HCT116 (cell line): Measurements from ENCODE around the gene CAND2. TPM values are rescaled to one million over a fixed set of nuclear protein-coding genes. Genes with fewer than 3 reads are reported as not detected.

ENCODE experiments used
- ATAC-seq: fragments of 200-7000 bp; cut with Tn5 transposase; 2 replicates; pipeline ENCODE4 v1.9.1; 2020; ENCODE audit warnings: mild to moderate bottlenecking, moderate library complexity
- BruUV-seq: library from RNA; stranded (reverse); fragments of 400-500 nt; replicated peaks from 2 replicates; lab custom pipeline; 2021; lab: Mats Ljungman, UMichigan
- CTCF ChIA-PET: fragments of 300-600 bp; sonication (Branson Sonifier 250); formaldehyde crosslinking; loops from one replicate; lab custom pipeline; 2021; ENCODE audit warnings: antibody characterized with exemption; lab: Charles Lee
- POLR2A ChIA-PET: fragments of 300-600, 350-600 bp; sonication (Branson Sonifier 250); formaldehyde crosslinking; loops from one replicate; lab custom pipeline; 2021; ENCODE audit warnings: antibody characterized with exemption; lab: Charles Lee
- RAD21 ChIA-PET, 2 experiments: fragments of 300-600 bp; sonication (Branson Sonifier 250); formaldehyde crosslinking; loops; one replicate each; lab custom pipeline; 2023; ENCODE audit warnings: low total read pairs in 2 of 2; ENCODE audit not compliant: uncharacterized antibody in 2 of 2, unreplicated experiment in 2 of 2, low non-redundant PET in 1 of 2; lab: Charles Lee
- DNase-seq: peaks from one replicate; pipeline ENCODE4 v3.0.0-alpha.2; 2010; ENCODE audit warnings: low read depth, low spot score
- H2AFZ ChIP-seq: fragments of 200-600 bp; shearing (Covaris generic), sonication (generic); 2 replicates; pipeline ENCODE4 v1.6.1; 2017; ENCODE audit warnings: low read depth, mixed run types, mixed read lengths, antibody characterized with exemption, low read length; ENCODE audit not compliant: poor library complexity, severe bottlenecking
- H3K27ac ChIP-seq: 2 replicates; pipeline ENCODE4 v1.5.1; 2012; ENCODE audit warnings: low read depth, low read length
- H3K27me3 ChIP-seq: fragments of 200-600 bp; sonication (generic); 2 replicates; pipeline ENCODE4 v1.6.1; 2016; ENCODE audit warnings: mixed run types, low read length, mixed read lengths; ENCODE audit not compliant: insufficient read depth
- H3K36me3 ChIP-seq, 2 experiments: fragments of 200-500 bp in 1 of 2; fragments of 200-600 bp in 1 of 2; sonication (Bioruptor generic) in 1 of 2; sonication (generic) in 1 of 2; 2 replicates each; pipeline versions ENCODE4 v1.5.1 to v1.6.1; 2014 to 2016; ENCODE audit warnings: low read length in 2 of 2, inconsistent platforms in 1 of 2, mixed read lengths in 1 of 2, mixed run types in 1 of 2; ENCODE audit not compliant: insufficient read depth in 2 of 2, control insufficient read depth in 1 of 2
- H3K4me1 ChIP-seq, 2 experiments: fragments of 200-600 bp in 1 of 2; sonication (generic) in 1 of 2; 2 replicates each; pipeline versions ENCODE4 v1.5.1 to v1.6.1; 2012 to 2017; ENCODE audit warnings: low read length in 2 of 2, inconsistent platforms in 1 of 2, mild to moderate bottlenecking in 1 of 2, mixed read lengths in 1 of 2, mixed run types in 1 of 2, moderate library complexity in 1 of 2; ENCODE audit not compliant: insufficient read depth in 2 of 2, control insufficient read depth in 1 of 2
- H3K4me2 ChIP-seq: fragments of 200-600 bp; sonication (generic); 2 replicates; pipeline ENCODE4 v1.6.1; 2017; ENCODE audit warnings: mixed run types, low read length, mixed read lengths
- H3K4me3 ChIP-seq, 2 experiments: fragments of 200-600 bp in 1 of 2; sonication (generic) in 1 of 2; replicated peaks in 1 of 2; 2 replicates each; pipeline ENCODE4 v1.5.1; 2011 to 2016; ENCODE audit warnings: low read length in 2 of 2, control low read depth in 1 of 2, low read depth in 1 of 2, mild to moderate bottlenecking in 1 of 2, mixed read lengths in 1 of 2, mixed run types in 1 of 2
- H3K79me2 ChIP-seq: fragments of 200-600 bp; sonication (generic); 2 replicates; pipeline ENCODE4 v1.6.1; 2017; ENCODE audit warnings: mild to moderate bottlenecking, mixed run types, low read length, moderate library complexity, mixed read lengths; ENCODE audit not compliant: insufficient read depth
- H3K9ac ChIP-seq: fragments of 200-600 bp; sonication (generic); 2 replicates; pipeline ENCODE4 v1.6.1; 2016; ENCODE audit warnings: low read length, mixed read lengths
- H3K9me2 ChIP-seq: fragments of 200-600 bp; sonication (generic), shearing (Covaris generic); 2 replicates; pipeline ENCODE4 v1.6.1; 2017; ENCODE audit warnings: mixed run types, mild to moderate bottlenecking, moderate library complexity; ENCODE audit not compliant: insufficient read depth
- H3K9me3 ChIP-seq, 2 experiments: fragments of 200-500 bp in 1 of 2; fragments of 200-600 bp in 1 of 2; sonication (Bioruptor generic) in 1 of 2; sonication (generic) in 1 of 2; 2 replicates each; pipeline ENCODE4 v1.6.1; 2014 to 2017; ENCODE audit warnings: low read length in 2 of 2, mixed read lengths in 2 of 2, inconsistent platforms in 1 of 2, low read depth in 1 of 2, mild to moderate bottlenecking in 1 of 2, mixed run types in 1 of 2, moderate library complexity in 1 of 2; ENCODE audit not compliant: control insufficient read depth in 1 of 2, insufficient read depth in 1 of 2
- H4K20me1 ChIP-seq: fragments of 200-600 bp; sonication (generic), shearing (Covaris generic); 2 replicates; pipeline ENCODE4 v1.6.1; 2017; ENCODE audit warnings: mixed run types, mild to moderate bottlenecking, moderate library complexity; ENCODE audit not compliant: insufficient read depth
- CEBPB ChIP-seq: IDR thresholded peaks from 2 replicates; pipeline ENCODE4 v1.6.1; 2012; ENCODE audit warnings: low read depth
- EGR1 ChIP-seq: IDR thresholded peaks from 2 replicates; pipeline ENCODE4 v1.6.1; 2012; ENCODE audit warnings: low read depth
- FOSL1 ChIP-seq: IDR thresholded peaks from 2 replicates; pipeline ENCODE4 v1.6.1; 2012; ENCODE audit warnings: low read depth
- JUND ChIP-seq: IDR thresholded peaks from 2 replicates; pipeline ENCODE4 v1.6.1; 2012
- MAX ChIP-seq: IDR thresholded peaks from 2 replicates; pipeline ENCODE4 v1.6.1; 2012
- POLR2A ChIP-seq: IDR thresholded peaks from 2 replicates; pipeline ENCODE4 v1.7.0; 2011; ENCODE audit warnings: borderline replicate concordance; ENCODE audit not compliant: insufficient read depth, insufficient read length; ENCODE audit errors: extremely low read depth
- POLR2AphosphoS5 ChIP-seq: IDR thresholded peaks from 2 replicates; pipeline ENCODE4 v1.6.1; 2011; ENCODE audit warnings: mild to moderate bottlenecking, low read depth, low read length, moderate library complexity
- SIN3A ChIP-seq: IDR thresholded peaks from 2 replicates; pipeline ENCODE4 v1.6.1; 2012; ENCODE audit warnings: low read depth
- SP1 ChIP-seq: IDR thresholded peaks from 2 replicates; pipeline ENCODE4 v1.6.1; 2012; ENCODE audit warnings: low read depth
- TCF7L2 ChIP-seq: IDR thresholded peaks from 2 replicates; pipeline ENCODE4 v1.7.0; 2011; ENCODE audit warnings: borderline replicate concordance, inconsistent platforms; ENCODE audit not compliant: insufficient read depth, insufficient read length; ENCODE audit errors: extremely low read depth
- ZNF274 ChIP-seq: fragments of 200-500 bp; sonication (Bioruptor generic); IDR thresholded peaks from 2 replicates; pipeline ENCODE4 v1.6.1; 2014; ENCODE audit warnings: mild to moderate bottlenecking, low read depth, low read length, inconsistent platforms
- intact Hi-C: fragments of 100-400 bp; cut with micrococcal nuclease; formaldehyde crosslinking; loops from 2 replicates; pipeline ENCODE4 v1.10.0; 2022
- total RNA-seq: library from RNA; stranded (reverse); gene quantifications from one replicate; pipeline ENCODE4 v1.2.1, GENCODE V29; 2021; ENCODE audit not compliant: unreplicated experiment
- TF ChIP-seq, protein P1 (sequence below), 3 experiments: fragments of 200-600 bp in 1 of 3; sonication (generic) in 1 of 3; IDR thresholded peaks in 2 of 3; conservative IDR thresholded peaks in 1 of 3; 2 replicates each; pipeline ENCODE4 v1.5.1; 2012 to 2017; ENCODE audit warnings: low read depth in 2 of 3, low read length in 2 of 3, antibody characterized with exemption in 1 of 3, borderline replicate concordance in 1 of 3, control low read depth in 1 of 3, mild to moderate bottlenecking in 1 of 3, mixed read lengths in 1 of 3, mixed run types in 1 of 3, moderate library complexity in 1 of 3; ENCODE audit not compliant: insufficient read depth in 1 of 3

Gene CAND2
- total RNA-seq, 1 experiment from 2014 or later: not detected

DNA sequence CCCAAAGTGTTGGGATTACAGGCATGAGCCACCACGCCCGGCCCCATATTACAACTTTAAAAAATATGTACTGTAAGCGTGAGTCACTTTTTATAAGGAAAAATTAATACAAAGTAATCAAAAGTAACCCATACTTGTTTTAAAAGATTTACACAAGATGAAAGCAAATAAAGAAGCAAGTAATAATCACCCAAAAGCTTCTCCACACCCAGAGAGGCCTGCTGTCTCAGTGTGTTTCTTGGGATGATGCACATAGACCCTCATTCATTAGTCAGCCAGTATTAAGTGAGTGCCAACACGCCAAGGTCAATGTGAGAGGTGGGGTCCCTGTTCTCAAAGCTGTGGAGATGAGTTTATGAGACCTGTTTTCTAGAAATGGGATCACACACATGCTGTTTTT, 32.9 kb downstream of the CAND2 start:
- H3K79me2 ChIP-seq: peaks cover 11% of the 10 kb centered on the region; the same call in 1 of the 2 replicates
- peaks cover 15 to 31% of the 10 kb centered on the region in 2 experiments; a peak in 3 of 4 replicates for H3K36me3 ChIP-seq
- TF ChIP-seq POLR2AphosphoS5 (no peak), MAX (no peak), CEBPB (no peak), SIN3A (no peak), FOSL1 (no peak), SP1 (no peak), ZNF274 (no peak), POLR2A (no peak), EGR1 (no peak), TCF7L2 (no peak), JUND (no peak)
- TF ChIP-seq, protein P1, sequence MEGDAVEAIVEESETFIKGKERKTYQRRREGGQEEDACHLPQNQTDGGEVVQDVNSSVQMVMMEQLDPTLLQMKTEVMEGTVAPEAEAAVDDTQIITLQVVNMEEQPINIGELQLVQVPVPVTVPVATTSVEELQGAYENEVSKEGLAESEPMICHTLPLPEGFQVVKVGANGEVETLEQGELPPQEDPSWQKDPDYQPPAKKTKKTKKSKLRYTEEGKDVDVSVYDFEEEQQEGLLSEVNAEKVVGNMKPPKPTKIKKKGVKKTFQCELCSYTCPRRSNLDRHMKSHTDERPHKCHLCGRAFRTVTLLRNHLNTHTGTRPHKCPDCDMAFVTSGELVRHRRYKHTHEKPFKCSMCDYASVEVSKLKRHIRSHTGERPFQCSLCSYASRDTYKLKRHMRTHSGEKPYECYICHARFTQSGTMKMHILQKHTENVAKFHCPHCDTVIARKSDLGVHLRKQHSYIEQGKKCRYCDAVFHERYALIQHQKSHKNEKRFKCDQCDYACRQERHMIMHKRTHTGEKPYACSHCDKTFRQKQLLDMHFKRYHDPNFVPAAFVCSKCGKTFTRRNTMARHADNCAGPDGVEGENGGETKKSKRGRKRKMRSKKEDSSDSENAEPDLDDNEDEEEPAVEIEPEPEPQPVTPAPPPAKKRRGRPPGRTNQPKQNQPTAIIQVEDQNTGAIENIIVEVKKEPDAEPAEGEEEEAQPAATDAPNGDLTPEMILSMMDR (IDR thresholded peaks at IDR 0.05 in 2 of 3, conservative IDR thresholded peaks at IDR 0.05 in 1 of 3; ENCODE audit: borderline replicate concordance in 1 of 3, insufficient read depth in 1 of 3, low read depth in 2 of 3, low read length in 2 of 3): no peak
- ChIA-PET RAD21 (no interaction called here), CTCF (no interaction called here), POLR2A (no interaction called here)
- intact Hi-C loops: no loop called here
- no peaks in the 10 kb centered on the region for H3K9me2 ChIP-seq
- no peaks in the 10 kb centered on the region for H3K9me3 ChIP-seq
- H3K4me1 ChIP-seq: peaks cover 0 to 20% of the 10 kb centered on the region in 2 experiments; a peak in 1 of 4 replicates
- H3K4me2 ChIP-seq: no peak overlapping the region
- no peak overlapping the region for H3K9ac ChIP-seq
- H3K4me3 ChIP-seq: no peak overlapping the region
- no peak for DNase-seq
- BruUV-seq: no TSS peak
- H3K27me3 ChIP-seq: no peaks in the 10 kb centered on the region
- H2AFZ ChIP-seq: no peak overlapping the region
- H3K27ac ChIP-seq: no peak overlapping the region
- peaks cover 18% of the 10 kb centered on the region; the same call in 1 of the 2 replicates for H4K20me1 ChIP-seq
- ATAC-seq: no peak
